IMR-90 (cell line): Measurements from ENCODE around the gene CTPS1. TPM values are rescaled to one million over a fixed set of nuclear protein-coding genes. Genes with fewer than 3 reads are reported as not detected.

Source experiments
- ATAC-seq: fragments of 200-7000 bp; cut with Tn5 transposase; 2 replicates; pipeline ENCODE4 v1.9.1; 2020; ENCODE audit warnings: low read depth, mild to moderate bottlenecking, moderate library complexity
- BruUV-seq: library from RNA; stranded (reverse); fragments of 400-500 nt; replicated peaks from 2 replicates; lab custom pipeline; 2021; lab: Mats Ljungman, UMichigan
- CTCF ChIA-PET: fragments of 300-600 bp; formaldehyde crosslinking; extraction: SDS; loops from one replicate; lab custom pipeline; 2021; ENCODE audit warnings: antibody characterized with exemption; lab: Yijun Ruan, JAX
- POLR2A ChIA-PET: fragments of 300-600 bp; sonication (Branson Sonifier 250); formaldehyde crosslinking; loops from one replicate; lab custom pipeline; 2022; ENCODE audit warnings: antibody characterized with exemption; ENCODE audit not compliant: unreplicated experiment; lab: Charles Lee
- DNase-seq: peaks from one replicate; pipeline ENCODE4 v3.0.0; 2013
- H2AFZ ChIP-seq: replicated peaks from 2 replicates; pipeline ENCODE3; 2013; ENCODE audit warnings: low read length, mild to moderate bottlenecking; ENCODE audit not compliant: poor library complexity
- H2AK5ac ChIP-seq: 2 replicates; pipeline ENCODE4 v1.6.1; 2013; ENCODE audit warnings: low read depth, low read length, inconsistent platforms
- H2AK9ac ChIP-seq: replicated peaks from 2 replicates; pipeline ENCODE3; 2013; ENCODE audit warnings: mild to moderate bottlenecking, low read depth, low read length, moderate library complexity; ENCODE audit not compliant: poor library complexity
- H2BK120ac ChIP-seq: 2 replicates; pipeline ENCODE4 v1.6.1; 2013; ENCODE audit warnings: low read depth, low read length, inconsistent platforms
- H2BK15ac ChIP-seq: 3 replicates; pipeline ENCODE4 v1.6.1; 2013; ENCODE audit warnings: low read depth, low read length, inconsistent platforms
- H2BK20ac ChIP-seq: 2 replicates; pipeline ENCODE4 v1.6.1; 2013; ENCODE audit warnings: low read depth, mild to moderate bottlenecking, inconsistent platforms, low read length, moderate library complexity
- H2BK5ac ChIP-seq: 2 replicates; pipeline ENCODE4 v1.6.1; 2013; ENCODE audit warnings: mild to moderate bottlenecking, low read depth, low read length, inconsistent platforms; ENCODE audit not compliant: poor library complexity, severe bottlenecking
- H3K14ac ChIP-seq: replicated peaks from 2 replicates; pipeline ENCODE4 v1.6.1; 2013; ENCODE audit warnings: low read depth, low read length, inconsistent platforms
- H3K18ac ChIP-seq: 2 replicates; pipeline ENCODE4 v1.6.1; 2013; ENCODE audit warnings: low read depth, low read length, control low read depth
- H3K23ac ChIP-seq: 2 replicates; pipeline ENCODE4 v1.6.1; 2013; ENCODE audit warnings: low read depth, low read length, inconsistent platforms
- H3K27ac ChIP-seq: 2 replicates; pipeline ENCODE4 v1.5.1; 2013; ENCODE audit warnings: mild to moderate bottlenecking, control low read depth, low read length; ENCODE audit not compliant: insufficient read depth
- H3K27me3 ChIP-seq: 2 replicates; pipeline ENCODE4 v1.6.1; 2013; ENCODE audit warnings: low read length; ENCODE audit not compliant: control insufficient read depth, insufficient read depth
- H3K36me3 ChIP-seq: 2 replicates; pipeline ENCODE4 v1.6.1; 2013; ENCODE audit warnings: low read length, mixed read lengths; ENCODE audit not compliant: control insufficient read depth, insufficient read depth
- H3K4ac ChIP-seq: 2 replicates; pipeline ENCODE4 v1.6.1; 2013; ENCODE audit warnings: low read depth, low read length, inconsistent platforms
- H3K4me1 ChIP-seq: 2 replicates; pipeline ENCODE4 v1.6.1; 2013; ENCODE audit warnings: low read length, mixed read lengths; ENCODE audit not compliant: control insufficient read depth, insufficient read depth
- H3K4me2 ChIP-seq: 2 replicates; pipeline ENCODE4 v1.6.1; 2013; ENCODE audit warnings: low read depth, mild to moderate bottlenecking, control low read depth, low read length, moderate library complexity
- H3K4me3 ChIP-seq: 2 replicates; pipeline ENCODE4 v1.5.1; 2013; ENCODE audit warnings: low read depth, mild to moderate bottlenecking, control low read depth, low read length, moderate library complexity; ENCODE audit not compliant: insufficient read depth
- H3K56ac ChIP-seq: 2 replicates; pipeline ENCODE4 v1.6.1; 2013; ENCODE audit warnings: low read length, inconsistent platforms; ENCODE audit not compliant: insufficient read depth; ENCODE audit errors: extremely low read depth
- H3K79me1 ChIP-seq, 2 experiments: 2 replicates each; pipeline ENCODE4 v1.6.1; 2013; ENCODE audit warnings: low read length in 2 of 2, inconsistent platforms in 1 of 2, low read depth in 1 of 2
- H3K9ac ChIP-seq: 2 replicates; pipeline ENCODE4 v1.6.1; 2013; ENCODE audit warnings: low read depth, low read length, control low read depth
- H3K9me1 ChIP-seq: 2 replicates; pipeline ENCODE4 v1.6.1; 2013; ENCODE audit warnings: low read length, inconsistent platforms; ENCODE audit not compliant: insufficient read depth
- H3K9me3 ChIP-seq: 2 replicates; pipeline ENCODE4 v1.6.1; 2013; ENCODE audit warnings: low read length; ENCODE audit not compliant: control insufficient read depth, insufficient read depth
- H4K20me1 ChIP-seq: 2 replicates; pipeline ENCODE4 v1.6.1; 2013; ENCODE audit warnings: low read length, inconsistent platforms; ENCODE audit not compliant: insufficient read depth
- H4K5ac ChIP-seq: 2 replicates; pipeline ENCODE4 v1.6.1; 2013; ENCODE audit warnings: mild to moderate bottlenecking, low read depth, low read length, control low read depth
- H4K8ac ChIP-seq, 2 experiments: 2 replicates each; pipeline ENCODE4 v1.6.1; 2013; ENCODE audit warnings: low read depth in 2 of 2, low read length in 2 of 2, control low read depth in 1 of 2, inconsistent platforms in 1 of 2
- H4K91ac ChIP-seq: 2 replicates; pipeline ENCODE4 v1.6.1; 2013; ENCODE audit warnings: low read depth, low read length, inconsistent platforms; ENCODE audit not compliant: insufficient read depth
- CEBPB ChIP-seq: IDR thresholded peaks from 2 replicates; pipeline ENCODE4 v1.6.1; 2012; ENCODE audit warnings: low read depth, low read length, improper control_type of control experiment
- MAFK ChIP-seq: IDR thresholded peaks from 2 replicates; pipeline ENCODE4 v1.6.1; 2012; ENCODE audit warnings: low read depth, low read length, improper control_type of control experiment
- MAZ ChIP-seq: IDR thresholded peaks from 2 replicates; pipeline ENCODE4 v1.6.1; 2012; ENCODE audit warnings: low read depth, mild to moderate bottlenecking, low read length, improper control_type of control experiment, moderate library complexity, borderline replicate concordance
- MXI1 ChIP-seq: IDR thresholded peaks from 2 replicates; pipeline ENCODE4 v1.6.1; 2012; ENCODE audit warnings: low read depth, mild to moderate bottlenecking, low read length, moderate library complexity, borderline replicate concordance
- RFX5 ChIP-seq: IDR thresholded peaks from 2 replicates; pipeline ENCODE4 v1.8.0; 2012; ENCODE audit warnings: low read depth, mild to moderate bottlenecking, low read length, moderate library complexity
- WGBS, 2 experiments: methylation state at CpG; one replicate each; pipeline versions ENCODE4 v1.1.5 to v1.1.7; 2013; ENCODE audit warnings: missing lambda C conversion rate in 2 of 2; ENCODE audit not compliant: insufficient read length in 1 of 2; ENCODE audit errors: extremely low coverage in 2 of 2; 5-methylcytosine and 5-hydroxymethylcytosine counted together
- dilution Hi-C: fragments of 300-500 bp; cut with HindIII; formaldehyde crosslinking; loops from one replicate; pipeline ENCODE4 v1.14.3; 2018; ENCODE audit warnings: low sequenced_read_pairs; ENCODE audit not compliant: unreplicated experiment
- in situ Hi-C: fragments of 300-500 bp; cut with MboI; formaldehyde crosslinking; loops from 3 replicates; pipeline ENCODE4 v1.14.3; 2019; ENCODE audit warnings: low sequenced_read_pairs, inconsistent platforms, mixed read lengths
- intact Hi-C: fragments of 100-400 bp; cut with micrococcal nuclease; formaldehyde crosslinking; loops from 2 replicates; pipeline ENCODE4 v1.10.0; 2022
- polyA plus RNA-seq, 3 experiments: library from polyadenylated mRNA; depleted of rRNA; stranded (reverse); fragments of >200 nt; gene quantifications; 2 replicates each; pipeline ENCODE4 v1.2.3, GENCODE V29; 2012; ENCODE audit warnings: low replicate concordance in 1 of 3
- total RNA-seq: library from RNA; depleted of rRNA; stranded (reverse); fragments of >200 nt; gene quantifications from 2 replicates; pipeline ENCODE4 v1.2.3, GENCODE V29; 2012
- TF ChIP-seq, protein P1 (sequence below): fragments of 150-350 bp; IDR thresholded peaks from 2 replicates; pipeline ENCODE4 v1.6.1; 2017; ENCODE audit warnings: mild to moderate bottlenecking, antibody characterized with exemption, low read length, low read depth

The CTPS1 gene
- total and polyA plus RNA-seq, 2 of the 4 experiments (the other 2 are of a cell fraction): 40.4 to 41.0 TPM

DNA sequence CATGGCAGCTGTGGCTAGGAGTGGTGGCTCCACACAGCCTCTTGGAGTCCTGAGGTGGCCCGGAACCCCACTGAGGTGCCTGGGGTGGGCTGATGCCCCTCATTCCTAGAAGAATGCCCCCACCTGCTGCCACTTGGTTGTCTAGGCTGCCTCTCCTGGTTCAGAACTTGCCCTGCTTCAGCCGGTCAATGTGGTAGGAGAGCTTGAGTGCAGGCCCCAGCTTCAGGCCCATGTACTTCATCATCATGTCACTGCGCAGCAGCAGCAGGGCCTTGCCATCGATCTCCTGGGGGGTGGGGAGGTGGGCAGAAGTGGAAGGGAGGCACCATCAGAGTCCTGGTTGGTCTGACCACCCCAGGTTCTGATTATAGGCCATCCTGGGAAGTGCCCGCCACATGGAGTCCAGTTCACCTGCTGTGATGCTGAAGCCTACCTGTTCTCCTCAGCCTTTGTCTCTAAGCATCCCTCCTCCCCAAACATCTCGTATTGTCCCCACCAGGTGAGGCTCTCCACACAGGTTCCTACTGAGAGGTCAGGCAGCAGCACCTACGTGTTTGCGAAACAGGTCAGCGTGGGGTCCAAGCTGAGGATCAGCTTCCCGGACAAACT, 48.6 kb downstream of the CTPS1 start:
- Histone ChIP-seq H3K36me3 (peaks cover 29% of the 10 kb centered on the region), H2AK9ac (no peak overlapping the region), H3K9me3 (no peaks in the 10 kb centered on the region), H3K9ac (no peak overlapping the region), H2BK5ac (no peak overlapping the region), H3K18ac (no peak overlapping the region), H2AK5ac (no peak overlapping the region), H2BK120ac (no peak overlapping the region), H3K23ac (no peak overlapping the region), H4K8ac (no peak overlapping the region), H3K9me1 (peaks cover 15% of the 10 kb centered on the region), H3K4me3 (no peak overlapping the region), H4K91ac (no peak overlapping the region), H4K5ac (no peak overlapping the region), H3K56ac (no peak overlapping the region), H3K4me2 (no peak overlapping the region), H3K4ac (no peak overlapping the region), H3K4me1 (no peaks in the 10 kb centered on the region; the same call in 1 of the 2 replicates), H2AFZ (no peak overlapping the region), H2BK15ac (no peak overlapping the region), H3K27me3 (no peaks in the 10 kb centered on the region), H3K14ac (no peak overlapping the region), H2BK20ac (no peak overlapping the region), H4K20me1 (no peaks in the 10 kb centered on the region), H3K27ac (no peak overlapping the region), H3K79me1 (no peaks in the 10 kb centered on the region; a peak in 1 of 4 replicates)
- no peak for DNase-seq
- no TSS peak for BruUV-seq
- in situ Hi-C loops (loop anchor here (25.0 kb wide), 1 partner anchor 384 kb away; no protein-coding TSS in a partner anchor), dilution Hi-C loops (no loop called here), intact Hi-C loops (no loop called here)
- ChIA-PET POLR2A (no interaction called here), CTCF (no interaction called here)
- ATAC-seq: no peak
- TF ChIP-seq CEBPB: no peak
- TF ChIP-seq, protein P1, sequence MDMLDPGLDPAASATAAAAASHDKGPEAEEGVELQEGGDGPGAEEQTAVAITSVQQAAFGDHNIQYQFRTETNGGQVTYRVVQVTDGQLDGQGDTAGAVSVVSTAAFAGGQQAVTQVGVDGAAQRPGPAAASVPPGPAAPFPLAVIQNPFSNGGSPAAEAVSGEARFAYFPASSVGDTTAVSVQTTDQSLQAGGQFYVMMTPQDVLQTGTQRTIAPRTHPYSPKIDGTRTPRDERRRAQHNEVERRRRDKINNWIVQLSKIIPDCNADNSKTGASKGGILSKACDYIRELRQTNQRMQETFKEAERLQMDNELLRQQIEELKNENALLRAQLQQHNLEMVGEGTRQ: no peak
- no peak for TF ChIP-seq RFX5
- no peak for TF ChIP-seq MAFK
- no peak for TF ChIP-seq MXI1
- TF ChIP-seq MAZ: no peak
- WGBS, 2 experiments: 100% methylated on average over 4 of the region's 10 CpGs; no CpG with 5 or more reads in 1 of the 2 experiments
